Measurements from ENCODE around the gene DKC1. TPM values are rescaled to one million over a fixed set of nuclear protein-coding genes. Genes with fewer than 3 reads are reported as not detected.

DKC1 gene
- total and polyA plus RNA-seq, 2 experiments from 2014 or later: 120 to 165 TPM

DNA sequence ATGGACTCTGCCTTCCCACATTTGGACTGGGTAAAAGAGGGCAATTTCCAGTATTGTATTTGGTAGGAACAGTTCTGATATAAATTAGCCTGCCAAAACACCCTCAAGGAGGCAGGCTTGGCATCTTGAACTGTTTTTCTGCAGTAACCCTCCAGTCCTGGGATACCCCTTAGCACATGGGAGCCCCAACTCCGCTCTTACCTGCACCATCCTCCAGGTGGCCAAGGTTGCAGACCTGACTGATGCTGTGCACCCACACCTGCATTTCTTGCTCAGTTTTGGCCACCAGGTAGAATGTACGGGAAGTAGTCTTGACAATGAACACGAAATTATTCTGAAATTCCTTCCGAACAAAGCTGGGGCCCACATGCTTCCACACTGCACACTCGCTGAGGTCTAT lies 46.8 kb upstream of the DKC1 start:
- no peak overlapping the region for H3K27ac Mint-ChIP-seq
- Histone ChIP-seq H3K4me2 (no peak overlapping the region), H3K4me1 (ENCODE audit: insufficient read depth) (no peaks in the 10 kb centered on the region), H3K27ac (ENCODE audit: low read depth) (no peak overlapping the region), H3K4me3 (no peak overlapping the region), H3K9me2 (ENCODE audit: insufficient read depth) (no peaks in the 10 kb centered on the region), H3K27me3 (ENCODE audit: insufficient read depth) (no peaks in the 10 kb centered on the region), H2AFZ (no peak overlapping the region), H3K79me2 (replicated peaks; ENCODE audit: insufficient read depth) (no peaks in the 10 kb centered on the region), H3F3A (replicated peaks; ENCODE audit: low read depth) (no peaks in the 10 kb centered on the region), H4K20me1 (replicated peaks; ENCODE audit: insufficient read depth) (no peaks in the 10 kb centered on the region), H3K36me3 (ENCODE audit: insufficient read depth) (no peaks in the 10 kb centered on the region)
- ATAC-seq (peak; percentile 86), DNase-seq (ENCODE audit: low spot score) (peak; percentile 41)
- no peak overlapping the region for H3K4me3 Mint-ChIP-seq
- H3K27me3 Mint-ChIP-seq (ENCODE audit: insufficient read depth, low read depth, poor library complexity): peaks cover 4% of the 10 kb centered on the region
- TF ChIP-seq CTCF (conservative IDR thresholded peaks at IDR 0.05; ENCODE audit: low read depth in 2 of 2) (peak; percentile 22 to 45; a peak in 2 of 4 replicates), JUNB (IDR thresholded peaks at IDR 0.05; ENCODE audit: unreplicated experiment) (no peak), EZH2 (IDR thresholded peaks at IDR 0.05; ENCODE audit: low read depth, unreplicated experiment) (no peak), NANOG (IDR thresholded peaks at IDR 0.05; ENCODE audit: borderline replicate concordance) (no peak)
- H3K9me3 Mint-ChIP-seq: no peaks in the 10 kb centered on the region; the same call in 2 of the 3 replicates
- H3K36me3 Mint-ChIP-seq (ENCODE audit: low read depth): no peaks in the 10 kb centered on the region; the same call in 2 of the 3 replicates
- H3K4me1 Mint-ChIP-seq: peaks cover 2% of the 10 kb centered on the region; the same call in 1 of the 3 replicates

DNA sequence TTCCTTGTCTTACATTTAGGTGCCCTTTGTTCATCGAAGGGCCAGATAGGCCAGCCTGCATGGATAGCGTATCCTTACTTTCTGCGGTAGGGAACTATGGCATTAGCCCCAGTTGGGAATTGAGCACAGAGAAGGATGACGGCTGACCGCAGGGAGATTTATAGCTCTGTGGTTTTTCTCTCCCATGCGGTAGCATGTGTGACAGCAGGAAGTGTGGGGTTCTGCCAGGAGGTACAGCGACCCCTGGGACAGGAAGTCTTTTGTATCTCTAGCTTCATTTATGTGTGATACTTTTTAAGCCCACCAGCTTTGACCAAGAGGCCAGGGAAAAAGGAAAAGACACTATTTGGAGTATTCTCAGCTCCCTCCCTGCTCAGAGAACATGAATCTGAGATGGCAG lies 44.8 kb upstream of the DKC1 start:
- Histone ChIP-seq H4K20me1 (replicated peaks; ENCODE audit: insufficient read depth) (no peaks in the 10 kb centered on the region), H3K27ac (ENCODE audit: low read depth) (no peak overlapping the region), H3K4me2 (no peak overlapping the region), H3K4me1 (ENCODE audit: insufficient read depth) (no peaks in the 10 kb centered on the region), H3K27me3 (ENCODE audit: insufficient read depth) (no peaks in the 10 kb centered on the region), H3F3A (replicated peaks; ENCODE audit: low read depth) (no peaks in the 10 kb centered on the region), H3K36me3 (ENCODE audit: insufficient read depth) (no peaks in the 10 kb centered on the region), H3K4me3 (no peak overlapping the region), H2AFZ (no peak overlapping the region), H3K9me2 (ENCODE audit: insufficient read depth) (no peaks in the 10 kb centered on the region), H3K79me2 (replicated peaks; ENCODE audit: insufficient read depth) (no peaks in the 10 kb centered on the region)
- Mint-ChIP-seq H3K4me1 (peaks cover 2% of the 10 kb centered on the region; the same call in 1 of the 3 replicates), H3K36me3 (ENCODE audit: low read depth) (no peaks in the 10 kb centered on the region), H3K4me3 (no peak overlapping the region), H3K27me3 (ENCODE audit: insufficient read depth, low read depth, poor library complexity) (peaks cover 4% of the 10 kb centered on the region), H3K9me3 (no peaks in the 10 kb centered on the region; the same call in 2 of the 3 replicates), H3K27ac (no peak overlapping the region)
- no peak for ATAC-seq
- no peak for DNase-seq (ENCODE audit: low spot score)
- TF ChIP-seq ZNF462 (CRISPR knock-in tag; IDR thresholded peaks at IDR 0.05) (no peak), CREB1 (CRISPR knock-in tag; IDR thresholded peaks at IDR 0.05; ENCODE audit: low read depth) (no peak), REST (IDR thresholded peaks at IDR 0.05; ENCODE audit: unreplicated experiment) (no peak), EZH2phosphoT487 (IDR thresholded peaks at IDR 0.05; ENCODE audit: unreplicated experiment) (no peak), POLR2AphosphoS5 (IDR thresholded peaks at IDR 0.05; ENCODE audit: low read depth) (no peak)
- TF ChIP-seq, protein P1, sequence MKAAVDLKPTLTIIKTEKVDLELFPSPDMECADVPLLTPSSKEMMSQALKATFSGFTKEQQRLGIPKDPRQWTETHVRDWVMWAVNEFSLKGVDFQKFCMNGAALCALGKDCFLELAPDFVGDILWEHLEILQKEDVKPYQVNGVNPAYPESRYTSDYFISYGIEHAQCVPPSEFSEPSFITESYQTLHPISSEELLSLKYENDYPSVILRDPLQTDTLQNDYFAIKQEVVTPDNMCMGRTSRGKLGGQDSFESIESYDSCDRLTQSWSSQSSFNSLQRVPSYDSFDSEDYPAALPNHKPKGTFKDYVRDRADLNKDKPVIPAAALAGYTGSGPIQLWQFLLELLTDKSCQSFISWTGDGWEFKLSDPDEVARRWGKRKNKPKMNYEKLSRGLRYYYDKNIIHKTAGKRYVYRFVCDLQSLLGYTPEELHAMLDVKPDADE (IDR thresholded peaks at IDR 0.05): no peak

All from GM23338 (cell line).